B cell (primary cell): ENCODE data around the gene ABCA7. TPM values are rescaled to one million over a fixed set of nuclear protein-coding genes. Genes with fewer than 3 reads are reported as not detected.

Experiments used
- ATAC-seq: fragments of 200-7000 bp; cut with Tn5 transposase; one replicate; pipeline ENCODE4 v1.10.0; 2021; ENCODE audit warnings: low read depth, mild to moderate bottlenecking, moderate number of reproducible peaks, moderate library complexity
- CTCF ChIA-PET: fragments of 350-600 bp; sonication (Branson Sonifier 250); formaldehyde crosslinking; loops from one replicate; lab custom pipeline; 2021; ENCODE audit warnings: antibody characterized with exemption, inconsistent platforms; lab: Charles Lee
- POLR2A ChIA-PET: fragments of 350-600 bp; sonication (Branson Sonifier 250); formaldehyde crosslinking; loops from one replicate; lab custom pipeline; 2021; ENCODE audit warnings: antibody characterized with exemption; lab: Charles Lee
- DNase-seq: peaks from one replicate; pipeline ENCODE4 v3.0.0; 2013
- H2AFZ ChIP-seq: 2 replicates; pipeline ENCODE4 v1.6.1; 2012; ENCODE audit warnings: mild to moderate bottlenecking, low read depth, low read length; ENCODE audit not compliant: insufficient read depth, poor library complexity, severe bottlenecking
- H3K27ac ChIP-seq, 2 donors: 1 replicate in 1 of 2; 2 replicates in 1 of 2; pipeline ENCODE4 v1.5.1; 2012 to 2013; ENCODE audit warnings: low read length in 2 of 2, mild to moderate bottlenecking in 2 of 2, moderate library complexity in 1 of 2
- H3K27me3 ChIP-seq, 4 experiments: fragments of 200-600 bp in 1 of 4; sonication (generic) in 1 of 4; replicated peaks in 1 of 4; 1 replicate in 2 of 4; 2 replicates in 2 of 4; pipeline versions ENCODE4 v1.6.1 to v1.7.0; 2013 to 2016; ENCODE audit warnings: low read length in 3 of 4, mild to moderate bottlenecking in 2 of 4, mixed read lengths in 1 of 4, moderate library complexity in 1 of 4; ENCODE audit not compliant: insufficient read depth in 4 of 4, control insufficient read depth in 3 of 4; ENCODE audit errors: control extremely low read depth in 1 of 4
- H3K36me3 ChIP-seq, 2 experiments: replicated peaks in 1 of 2; 1 replicate in 1 of 2; 2 replicates in 1 of 2; pipeline versions ENCODE4 v1.6.1 to v1.7.1; 2013; ENCODE audit warnings: low read length in 1 of 2; ENCODE audit not compliant: insufficient read depth in 2 of 2, control insufficient read depth in 1 of 2; ENCODE audit errors: control extremely low read depth in 1 of 2, extremely low read depth in 1 of 2
- H3K4me1 ChIP-seq, 2 donors: fragments of 200-600 bp in 1 of 2; sonication (generic) in 1 of 2; 1 replicate in 1 of 2; 2 replicates in 1 of 2; pipeline versions ENCODE4 v1.5.1 to v1.6.1; 2013 to 2017; ENCODE audit warnings: low read length in 2 of 2; ENCODE audit not compliant: control insufficient read depth in 2 of 2, insufficient read depth in 2 of 2
- H3K4me2 ChIP-seq: replicated peaks from 2 replicates; pipeline ENCODE3; 2012; ENCODE audit warnings: mild to moderate bottlenecking, low read depth, low read length; ENCODE audit not compliant: poor library complexity, severe bottlenecking
- H3K4me3 ChIP-seq, 5 experiments: fragments of 200-600 bp in 1 of 5; sonication (generic) in 1 of 5; 1 replicate in 3 of 5; 2 replicates in 2 of 5; pipeline versions ENCODE4 v1.5.1 to v1.7.0; 2011 to 2016; ENCODE audit warnings: low read length in 4 of 5, mild to moderate bottlenecking in 4 of 5, low read depth in 2 of 5, control low read depth in 1 of 5, moderate library complexity in 1 of 5; ENCODE audit not compliant: insufficient read depth in 1 of 5; ENCODE audit errors: control extremely low read depth in 1 of 5, extremely low read depth in 1 of 5
- H3K79me2 ChIP-seq: fragments of 200-600 bp; sonication (generic); one replicate; pipeline ENCODE4 v1.6.0; 2016; ENCODE audit warnings: low read length; ENCODE audit not compliant: control insufficient read depth, insufficient read depth
- H3K9ac ChIP-seq: fragments of 200-600 bp; sonication (generic); 2 replicates; pipeline ENCODE4 v1.6.1; 2017; ENCODE audit warnings: mild to moderate bottlenecking, low read length, moderate library complexity
- H3K9me3 ChIP-seq, 3 donors: one replicate each; pipeline versions ENCODE4 v1.6.1 to v1.7.1; 2013; ENCODE audit warnings: low read length in 2 of 3; ENCODE audit not compliant: control insufficient read depth in 2 of 3, insufficient read depth in 1 of 3; ENCODE audit errors: control extremely low read depth in 1 of 3
- H4K20me1 ChIP-seq: 2 replicates; pipeline ENCODE4 v1.6.0; 2012; ENCODE audit warnings: mild to moderate bottlenecking, low read length; ENCODE audit not compliant: insufficient read depth, control insufficient read depth, poor library complexity, severe bottlenecking
- H3K27ac Mint-ChIP-seq: one replicate; pipeline ENCODE4 v1.8.0; 2021; ENCODE audit warnings: mixed read lengths
- H3K27me3 Mint-ChIP-seq: one replicate; pipeline ENCODE4 v1.8.0; 2021; ENCODE audit warnings: mixed read lengths
- H3K4me1 Mint-ChIP-seq: one replicate; pipeline ENCODE4 v1.8.0; 2021; ENCODE audit warnings: mixed read lengths
- H3K4me3 Mint-ChIP-seq: one replicate; pipeline ENCODE4 v1.8.0; 2021; ENCODE audit warnings: mixed read lengths
- H3K9me3 Mint-ChIP-seq: one replicate; pipeline ENCODE4 v1.8.0; 2022; ENCODE audit warnings: mixed read lengths; ENCODE audit not compliant: insufficient read depth
- EZH2 ChIP-seq: IDR thresholded peaks from 2 replicates; pipeline ENCODE4 v1.6.1; 2012; ENCODE audit warnings: borderline replicate concordance, low read depth, mild to moderate bottlenecking, moderate library complexity, low read length; ENCODE audit not compliant: insufficient read depth, poor library complexity, severe bottlenecking
- WGBS: methylation state at CpG from one replicate; pipeline ENCODE4 v1.1.5; 2013; ENCODE audit warnings: missing lambda C conversion rate; ENCODE audit not compliant: insufficient coverage; 5-methylcytosine and 5-hydroxymethylcytosine counted together
- intact Hi-C: fragments of 100-400 bp; cut with micrococcal nuclease; formaldehyde crosslinking; loops from one replicate; pipeline ENCODE4 v1.10.0; 2022
- polyA plus RNA-seq: library from polyadenylated mRNA; depleted of rRNA; stranded (reverse); fragments of >200 nt; gene quantifications from 2 replicates; pipeline ENCODE4 v1.2.3, GENCODE V29; 2012
- total RNA-seq, 2 donors: library from RNA; stranded (reverse); fragments of 120-200 nt in 1 of 2; gene quantifications; 1 replicate in 1 of 2; 2 replicates in 1 of 2; pipeline versions ENCODE4 v1.2.3 to v1.2.4, GENCODE V29; 2013 to 2022
- TF ChIP-seq, protein P1 (sequence below): fragments of 200-600 bp; IDR thresholded peaks from one replicate; pipeline ENCODE4 v1.8.0; 2022; ENCODE audit warnings: antibody characterized with exemption, mild to moderate bottlenecking

Gene ABCA7
- total and polyA plus RNA-seq, 2 donors (not counting 1 experiment from before 2014, with no cell fraction given): 192 to 281 TPM

GRCh38 chr19:1041272-1041834 lies 1.4 kb downstream of the ABCA7 start:
- Histone ChIP-seq H3K4me2 (peak overlapping the region; percentile 92), H3K4me3 (peak overlapping the region; percentile 69 to 90 (median 75)), H3K4me1 (peaks cover 35 to 57% of the 10 kb centered on the region in 2 donors), H3K79me2 (peaks cover 50% of the 10 kb centered on the region), H2AFZ (peak overlapping the region; percentile 3), H3K27me3 (no peaks in the 10 kb centered on the region), H3K27ac (no peak overlapping the region), H3K9ac (peak overlapping the region; percentile 85), H4K20me1 (peaks cover 62% of the 10 kb centered on the region), H3K9me3 (peaks cover 0 to 4% (median 0%) of the 10 kb centered on the region in 3 donors), H3K36me3 (peaks cover 0 to 48% of the 10 kb centered on the region in 2 experiments)
- Mint-ChIP-seq H3K4me3 (peak overlapping the region; percentile 97), H3K27ac (peak overlapping the region; percentile 99), H3K27me3 (no peaks in the 10 kb centered on the region), H3K4me1 (peaks cover 43% of the 10 kb centered on the region), H3K9me3 (no peaks in the 10 kb centered on the region)
- ChIA-PET POLR2A (interaction anchor here (0.9 to 6.8 kb wide), 11 partner anchors 13 to 92 kb away, joined by 3 to 91 read pairs (median 6); partner anchors contain the start of genes CNN2 and RNU6-2), CTCF (interaction anchor here (1.2 to 1.5 kb wide), 3 partner anchors 14 to 24 kb away, joined by 3 to 4 read pairs (median 4); no protein-coding TSS in a partner anchor)
- TF ChIP-seq, protein P1, sequence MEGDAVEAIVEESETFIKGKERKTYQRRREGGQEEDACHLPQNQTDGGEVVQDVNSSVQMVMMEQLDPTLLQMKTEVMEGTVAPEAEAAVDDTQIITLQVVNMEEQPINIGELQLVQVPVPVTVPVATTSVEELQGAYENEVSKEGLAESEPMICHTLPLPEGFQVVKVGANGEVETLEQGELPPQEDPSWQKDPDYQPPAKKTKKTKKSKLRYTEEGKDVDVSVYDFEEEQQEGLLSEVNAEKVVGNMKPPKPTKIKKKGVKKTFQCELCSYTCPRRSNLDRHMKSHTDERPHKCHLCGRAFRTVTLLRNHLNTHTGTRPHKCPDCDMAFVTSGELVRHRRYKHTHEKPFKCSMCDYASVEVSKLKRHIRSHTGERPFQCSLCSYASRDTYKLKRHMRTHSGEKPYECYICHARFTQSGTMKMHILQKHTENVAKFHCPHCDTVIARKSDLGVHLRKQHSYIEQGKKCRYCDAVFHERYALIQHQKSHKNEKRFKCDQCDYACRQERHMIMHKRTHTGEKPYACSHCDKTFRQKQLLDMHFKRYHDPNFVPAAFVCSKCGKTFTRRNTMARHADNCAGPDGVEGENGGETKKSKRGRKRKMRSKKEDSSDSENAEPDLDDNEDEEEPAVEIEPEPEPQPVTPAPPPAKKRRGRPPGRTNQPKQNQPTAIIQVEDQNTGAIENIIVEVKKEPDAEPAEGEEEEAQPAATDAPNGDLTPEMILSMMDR: no peak
- TF ChIP-seq EZH2: no peak
- 61% methylated on average over 25 of the region's 26 CpGs for WGBS
- DNase-seq (no peak), ATAC-seq (no peak)
- intact Hi-C loops: no loop called here
